ENCODE measurements around the gene NOXA1. TPM values are rescaled to one million over a fixed set of nuclear protein-coding genes. Genes with fewer than 3 reads are reported as not detected.

The NOXA1 gene
- total and polyA plus RNA-seq, 2 of the 8 experiments (the other 6 are each of a cell fraction or from before 2014, with no cell fraction given) = 0.34 to 0.91 TPM

- TF ChIP-seq NRF1 (IDR thresholded peaks at IDR 0.05; ENCODE audit: low read depth, low read length) (no peak), SIRT6 (IDR thresholded peaks at IDR 0.05; ENCODE audit: low read length) (no peak), EGR1 (IDR thresholded peaks at IDR 0.05; ENCODE audit: borderline replicate concordance, low read depth, low read length) (no peak), MAX (IDR thresholded peaks at IDR 0.05) (no peak)
These were observed 10.8 kb upstream of the NOXA1 start (continued) for GRCh38 chr9:137412431-137412830.
